ENCODE data around the gene IL17A. TPM values are rescaled to one million over a fixed set of nuclear protein-coding genes. Genes with fewer than 3 reads are reported as not detected.

The IL17A gene
- total RNA-seq, 1 donor from 2014 or later = not detected

DNA sequence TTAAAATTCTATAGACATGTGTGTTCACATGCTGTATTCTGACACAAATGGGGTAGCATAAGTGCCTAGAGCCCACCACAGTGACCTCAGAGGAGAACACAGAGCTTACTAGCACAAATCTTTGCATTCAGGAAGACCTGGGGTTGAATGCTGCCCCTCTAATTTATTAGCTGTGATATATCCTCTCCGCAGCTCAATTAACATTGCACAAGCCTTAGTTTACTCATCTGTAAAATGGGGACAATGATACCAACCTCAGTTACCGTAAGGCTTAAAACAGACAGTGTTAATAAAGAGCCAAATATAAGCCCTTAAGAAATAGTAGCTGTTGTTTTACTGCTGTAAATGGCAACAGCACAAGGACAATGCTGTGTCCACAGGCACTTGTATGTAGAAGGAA lies 36.2 kb upstream of the IL17A start:
- H3K4me1 Mint-ChIP-seq (ENCODE audit: low read depth) = no peaks in the 10 kb centered on the region
- no peaks in the 10 kb centered on the region for H3K36me3 Mint-ChIP-seq (ENCODE audit: low read depth)
- DNase-seq (ENCODE audit: low spot score) = no peak

GRCh38 chr6:52152070-52152423 lies 34.1 kb upstream of the IL17A start:
- Mint-ChIP-seq H3K9me3 (ENCODE audit: low read depth) (no peaks in the 10 kb centered on the region), H3K27me3 (ENCODE audit: low read depth) (peaks cover 10% of the 10 kb centered on the region), H3K4me1 (ENCODE audit: low read depth) (no peaks in the 10 kb centered on the region), H3K27ac (ENCODE audit: unreplicated experiment) (no peak overlapping the region), H3K36me3 (ENCODE audit: low read depth) (no peaks in the 10 kb centered on the region), H3K4me3 (ENCODE audit: unreplicated experiment) (no peak overlapping the region)
- TF ChIP-seq, protein P1, sequence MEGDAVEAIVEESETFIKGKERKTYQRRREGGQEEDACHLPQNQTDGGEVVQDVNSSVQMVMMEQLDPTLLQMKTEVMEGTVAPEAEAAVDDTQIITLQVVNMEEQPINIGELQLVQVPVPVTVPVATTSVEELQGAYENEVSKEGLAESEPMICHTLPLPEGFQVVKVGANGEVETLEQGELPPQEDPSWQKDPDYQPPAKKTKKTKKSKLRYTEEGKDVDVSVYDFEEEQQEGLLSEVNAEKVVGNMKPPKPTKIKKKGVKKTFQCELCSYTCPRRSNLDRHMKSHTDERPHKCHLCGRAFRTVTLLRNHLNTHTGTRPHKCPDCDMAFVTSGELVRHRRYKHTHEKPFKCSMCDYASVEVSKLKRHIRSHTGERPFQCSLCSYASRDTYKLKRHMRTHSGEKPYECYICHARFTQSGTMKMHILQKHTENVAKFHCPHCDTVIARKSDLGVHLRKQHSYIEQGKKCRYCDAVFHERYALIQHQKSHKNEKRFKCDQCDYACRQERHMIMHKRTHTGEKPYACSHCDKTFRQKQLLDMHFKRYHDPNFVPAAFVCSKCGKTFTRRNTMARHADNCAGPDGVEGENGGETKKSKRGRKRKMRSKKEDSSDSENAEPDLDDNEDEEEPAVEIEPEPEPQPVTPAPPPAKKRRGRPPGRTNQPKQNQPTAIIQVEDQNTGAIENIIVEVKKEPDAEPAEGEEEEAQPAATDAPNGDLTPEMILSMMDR (IDR thresholded peaks at IDR 0.05) = no peak
- DNase-seq (ENCODE audit: low spot score) = no peak

More for the DNA sequence above, 36.2 kb upstream of the IL17A start:
- Mint-ChIP-seq H3K4me3 (ENCODE audit: unreplicated experiment) (no peak overlapping the region), H3K27me3 (ENCODE audit: low read depth) (peaks cover 16% of the 10 kb centered on the region), H3K9me3 (ENCODE audit: low read depth) (no peaks in the 10 kb centered on the region), H3K27ac (ENCODE audit: unreplicated experiment) (no peak overlapping the region)
- TF ChIP-seq, protein P1 (IDR thresholded peaks at IDR 0.05) = no peak

- Mint-ChIP-seq H3K36me3 (ENCODE audit: low read depth) (no peaks in the 10 kb centered on the region), H3K4me3 (ENCODE audit: unreplicated experiment) (no peak overlapping the region), H3K27ac (ENCODE audit: unreplicated experiment) (no peak overlapping the region), H3K4me1 (ENCODE audit: low read depth) (no peaks in the 10 kb centered on the region), H3K9me3 (ENCODE audit: low read depth) (no peaks in the 10 kb centered on the region), H3K27me3 (ENCODE audit: low read depth) (peaks cover 15% of the 10 kb centered on the region)
- no peak for DNase-seq (ENCODE audit: low spot score)
- TF ChIP-seq, protein P1 (IDR thresholded peaks at IDR 0.05) = no peak
These were observed 33.4 kb upstream of the IL17A start for GRCh38 chr6:52152711-52153160.

DNA sequence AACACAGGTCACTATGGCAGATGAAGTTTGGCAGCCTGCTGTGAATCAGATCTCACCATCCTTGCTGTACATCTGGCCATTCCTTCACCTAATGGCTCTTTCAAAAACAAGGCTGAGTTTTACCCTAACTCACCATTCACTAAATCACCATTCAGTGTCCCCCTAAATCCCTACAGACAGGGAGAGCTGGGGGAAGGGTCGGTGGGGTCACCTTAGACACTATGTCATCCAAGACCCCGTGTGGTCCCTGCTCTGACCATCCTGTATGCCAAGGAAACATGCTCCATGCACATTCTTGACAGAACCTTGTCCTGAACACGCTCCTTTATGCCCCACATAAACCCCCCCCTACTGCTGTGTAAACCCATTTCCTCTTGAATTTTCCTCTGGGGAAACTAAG lies 31.8 kb upstream of the IL17A start:
- Mint-ChIP-seq H3K4me3 (ENCODE audit: unreplicated experiment) (no peak overlapping the region), H3K36me3 (ENCODE audit: low read depth) (no peaks in the 10 kb centered on the region), H3K4me1 (ENCODE audit: low read depth) (no peaks in the 10 kb centered on the region), H3K27me3 (ENCODE audit: low read depth) (peaks cover 21% of the 10 kb centered on the region), H3K27ac (ENCODE audit: unreplicated experiment) (no peak overlapping the region), H3K9me3 (ENCODE audit: low read depth) (no peaks in the 10 kb centered on the region)
- no peak for DNase-seq (ENCODE audit: low spot score)
- TF ChIP-seq, protein P1 (IDR thresholded peaks at IDR 0.05) = no peak

GRCh38 chr6:52155791-52156576 lies 30.2 kb upstream of the IL17A start:
- Mint-ChIP-seq H3K4me1 (ENCODE audit: low read depth) (no peaks in the 10 kb centered on the region), H3K27me3 (ENCODE audit: low read depth) (peaks cover 28% of the 10 kb centered on the region), H3K27ac (ENCODE audit: unreplicated experiment) (no peak overlapping the region), H3K9me3 (ENCODE audit: low read depth) (no peaks in the 10 kb centered on the region), H3K36me3 (ENCODE audit: low read depth) (no peaks in the 10 kb centered on the region), H3K4me3 (ENCODE audit: unreplicated experiment) (no peak overlapping the region)
- TF ChIP-seq, protein P1 (IDR thresholded peaks at IDR 0.05) = no peak
- no peak for DNase-seq (ENCODE audit: low spot score)
